Measurements from ENCODE around the gene KNOP1. TPM values are rescaled to one million over a fixed set of nuclear protein-coding genes. Genes with fewer than 3 reads are reported as not detected.

KNOP1 gene
- total and polyA plus RNA-seq, 3 donors from 2014 or later: 22.4 to 26.8 (median 25.3) TPM

- H3K27me3 ChIP-seq: no peaks in the 10 kb centered on the region
- WGBS, 2 donors: 56 to 64% methylated on average over 2 of the region's 2 CpGs
- H3K36me3 ChIP-seq (ENCODE audit: low read depth, missing control alignments): no peaks in the 10 kb centered on the region
- TF ChIP-seq POLR2A (IDR thresholded peaks at IDR 0.05): no peak
- TF ChIP-seq CTCF (IDR thresholded peaks at IDR 0.05): no peak
- no peak overlapping the region for H3K27ac ChIP-seq
- no peak for DNase-seq
- H3K9me3 ChIP-seq: no peaks in the 10 kb centered on the region
- H3K4me3 ChIP-seq: no peak overlapping the region
- intact Hi-C loops (cut with DNase I; ENCODE audit: low total_unique reads): no loop called here
- peaks cover 3% of the 10 kb centered on the region for H3K4me1 ChIP-seq
Measured at GRCh38 chr16:19748389-19749168, 30.6 kb upstream of the KNOP1 start.

- no peaks in the 10 kb centered on the region for H3K4me1 ChIP-seq
- H3K27ac ChIP-seq: no peak overlapping the region
- H3K9me3 ChIP-seq: no peaks in the 10 kb centered on the region
- no peaks in the 10 kb centered on the region for H3K27me3 ChIP-seq
- intact Hi-C loops (cut with DNase I; ENCODE audit: low total_unique reads): no loop called here
- WGBS, 2 donors: 41 to 54% methylated on average over 4 of the region's 4 CpGs
- no peaks in the 10 kb centered on the region for H3K36me3 ChIP-seq (ENCODE audit: low read depth, missing control alignments)
- no peak overlapping the region for H3K4me3 ChIP-seq
- TF ChIP-seq CTCF (IDR thresholded peaks at IDR 0.05) (no peak), POLR2A (IDR thresholded peaks at IDR 0.05) (no peak)
- no peak for DNase-seq
Measured at GRCh38 chr16:19746561-19746960, 28.5 kb upstream of the KNOP1 start.

- DNase-seq: no peak
- no peak for TF ChIP-seq CTCF (IDR thresholded peaks at IDR 0.05)
- no peak for TF ChIP-seq POLR2A (IDR thresholded peaks at IDR 0.05)
- Histone ChIP-seq H3K36me3 (ENCODE audit: low read depth, missing control alignments) (no peaks in the 10 kb centered on the region), H3K4me3 (no peak overlapping the region), H3K9me3 (no peaks in the 10 kb centered on the region), H3K4me1 (no peaks in the 10 kb centered on the region), H3K27ac (no peak overlapping the region), H3K27me3 (no peaks in the 10 kb centered on the region)
- WGBS, 2 donors: 93 to 97% methylated on average over 9 of the region's 9 CpGs
- intact Hi-C loops (cut with DNase I; ENCODE audit: low total_unique reads): no loop called here
Measured at GRCh38 chr16:19745286-19746010, 27.4 kb upstream of the KNOP1 start.

GRCh38 chr16:19744670-19745069 lies 26.6 kb upstream of the KNOP1 start:
- Histone ChIP-seq H3K9me3 (no peaks in the 10 kb centered on the region), H3K4me3 (no peak overlapping the region), H3K27me3 (no peaks in the 10 kb centered on the region), H3K27ac (no peak overlapping the region), H3K4me1 (no peaks in the 10 kb centered on the region), H3K36me3 (ENCODE audit: low read depth, missing control alignments) (no peaks in the 10 kb centered on the region)
- WGBS, 2 donors: 82 to 89% methylated on average over 3 of the region's 3 CpGs
- TF ChIP-seq POLR2A (IDR thresholded peaks at IDR 0.05): no peak
- intact Hi-C loops (cut with DNase I; ENCODE audit: low total_unique reads): no loop called here
- no peak for DNase-seq

- H3K9me3 ChIP-seq: no peaks in the 10 kb centered on the region
- no peaks in the 10 kb centered on the region for H3K36me3 ChIP-seq (ENCODE audit: low read depth, missing control alignments)
- no peaks in the 10 kb centered on the region for H3K4me1 ChIP-seq
- no peak overlapping the region for H3K27ac ChIP-seq
- H3K27me3 ChIP-seq: no peaks in the 10 kb centered on the region
- intact Hi-C loops (cut with DNase I; ENCODE audit: low total_unique reads): no loop called here
- H3K4me3 ChIP-seq: no peak overlapping the region
- TF ChIP-seq CTCF (IDR thresholded peaks at IDR 0.05) (no peak), POLR2A (IDR thresholded peaks at IDR 0.05) (no peak)
- no peak for DNase-seq
Measured at GRCh38 chr16:19743816-19744159, 25.8 kb upstream of the KNOP1 start.
